IPS DF 6.9 (cell line): ENCODE results near the gene WNT6.

Experiments
- DNase-seq: peaks from one replicate; pipeline ENCODE4 v3.0.0-alpha.2; 2013; ENCODE audit warnings: low read depth, low spot score
- H3K27ac ChIP-seq: one replicate; pipeline ENCODE4 v1.5.1; 2013; ENCODE audit warnings: low read length, control low read depth
- H3K27me3 ChIP-seq: 2 replicates; pipeline ENCODE4 v1.6.1; 2013; ENCODE audit warnings: mild to moderate bottlenecking, low read length; ENCODE audit not compliant: control insufficient read depth, insufficient read depth
- H3K36me3 ChIP-seq: 2 replicates; pipeline ENCODE4 v1.6.1; 2013; ENCODE audit warnings: low read length; ENCODE audit not compliant: control insufficient read depth, insufficient read depth
- H3K4me1 ChIP-seq: 2 replicates; pipeline ENCODE4 v1.6.1; 2013; ENCODE audit warnings: low read length; ENCODE audit not compliant: control insufficient read depth, insufficient read depth
- H3K4me3 ChIP-seq: 2 replicates; pipeline ENCODE4 v1.5.1; 2013; ENCODE audit warnings: mild to moderate bottlenecking, low read length
- H3K9me3 ChIP-seq: 2 replicates; pipeline ENCODE4 v1.6.1; 2013; ENCODE audit warnings: low read length, inconsistent platforms; ENCODE audit not compliant: control insufficient read depth, insufficient read depth
- WGBS: extraction: QIAGEN DNeasy Blood & Tissue Kit; methylation state at CpG from one replicate; pipeline ENCODE4 v1.1.7; 2013; ENCODE audit warnings: mixed read lengths, missing lambda C conversion rate; ENCODE audit not compliant: insufficient read length, insufficient coverage; 5-methylcytosine and 5-hydroxymethylcytosine counted together

Gene WNT6

DNA sequence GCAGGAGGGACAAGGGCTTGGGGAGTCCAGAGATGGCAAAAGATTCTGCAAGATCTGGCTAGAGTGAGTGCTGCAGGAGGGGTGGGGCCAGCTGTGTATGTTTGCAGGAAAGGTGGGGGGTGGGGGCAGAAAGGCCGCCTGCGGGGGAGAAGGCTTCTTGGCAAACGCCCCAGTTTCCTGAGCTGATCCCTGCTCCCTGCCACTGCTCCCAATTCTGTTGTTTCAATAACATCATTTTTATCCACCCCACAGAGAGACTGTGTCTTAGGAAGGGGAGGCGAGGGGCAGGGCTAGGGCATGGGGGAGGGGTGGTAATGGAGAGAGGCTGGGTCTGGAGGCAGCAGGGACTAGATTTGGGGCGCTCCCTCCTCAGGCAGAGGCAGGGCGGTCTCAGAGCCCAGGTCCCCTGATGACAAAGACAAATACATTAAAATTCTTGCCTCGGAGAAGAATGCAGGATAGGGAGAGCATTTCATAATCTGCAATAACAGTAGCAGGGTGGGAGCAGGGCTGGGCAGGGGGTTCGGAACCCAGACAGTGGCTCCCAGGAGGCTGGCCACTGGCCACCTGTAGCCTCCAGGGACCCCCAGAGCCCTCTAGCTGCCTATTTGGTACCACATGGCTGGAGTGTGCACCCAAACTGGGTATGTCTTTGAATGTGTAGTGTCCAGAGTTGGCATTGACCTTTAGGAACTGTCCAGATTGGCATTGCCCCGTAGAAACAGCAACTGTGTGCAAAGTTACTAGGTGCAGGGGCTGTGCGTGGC lies 2.1 kb upstream of the WNT6 start:
- no CpG with 5 or more reads among the region's 10 CpGs for WGBS
- Histone ChIP-seq H3K36me3 (no peaks in the 10 kb centered on the region), H3K4me1 (peaks cover 8% of the 10 kb centered on the region), H3K9me3 (no peaks in the 10 kb centered on the region), H3K27ac (no peak overlapping the region), H3K4me3 (no peak overlapping the region), H3K27me3 (peaks cover 79% of the 10 kb centered on the region)
- no peak for DNase-seq

DNA sequence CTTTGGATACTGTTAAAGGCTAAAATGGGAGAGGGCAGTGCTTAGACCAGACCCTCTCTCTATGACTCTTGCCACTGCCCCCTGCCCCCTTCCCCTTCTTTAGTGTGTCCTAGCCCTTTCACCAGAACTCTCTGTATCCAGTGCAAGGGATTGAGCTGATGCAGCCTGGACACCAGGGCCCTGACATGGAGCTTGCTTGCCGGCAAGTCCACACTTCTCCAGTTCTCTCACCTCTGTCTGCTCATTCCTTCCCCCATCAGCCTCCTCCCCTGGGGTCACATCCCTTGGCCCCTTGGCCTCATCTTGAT lies 1.5 kb upstream of the WNT6 start:
- peaks cover 82% of the 10 kb centered on the region for H3K27me3 ChIP-seq
- no peak overlapping the region for H3K4me3 ChIP-seq
- no peaks in the 10 kb centered on the region for H3K9me3 ChIP-seq
- DNase-seq = no peak
- H3K36me3 ChIP-seq = no peaks in the 10 kb centered on the region
- WGBS = no CpG with 5 or more reads among the region's 1 CpG
- H3K27ac ChIP-seq = no peak overlapping the region
- peaks cover 8% of the 10 kb centered on the region for H3K4me1 ChIP-seq

GRCh38 chr2:218858671-218859555 lies 692 bp upstream of the WNT6 start:
- no peak overlapping the region for H3K27ac ChIP-seq
- H3K9me3 ChIP-seq = no peaks in the 10 kb centered on the region
- peaks cover 77% of the 10 kb centered on the region for H3K27me3 ChIP-seq
- peaks cover 5% of the 10 kb centered on the region; the same call in 1 of the 2 replicates for H3K4me1 ChIP-seq
- no CpG with 5 or more reads among the region's 51 CpGs for WGBS
- no peaks in the 10 kb centered on the region for H3K36me3 ChIP-seq
- DNase-seq = no peak
- peak overlapping the region; percentile 14; the same call in 1 of the 2 replicates for H3K4me3 ChIP-seq

GRCh38 chr2:218859988-218860831 lies 605 bp downstream of the WNT6 start:
- no peaks in the 10 kb centered on the region for H3K36me3 ChIP-seq
- DNase-seq = no peak
- no CpG with 5 or more reads among the region's 47 CpGs for WGBS
- peaks cover 3% of the 10 kb centered on the region; the same call in 1 of the 2 replicates for H3K4me1 ChIP-seq
- no peak overlapping the region for H3K27ac ChIP-seq
- H3K4me3 ChIP-seq = peak overlapping the region; percentile 20; the same call in 1 of the 2 replicates
- H3K9me3 ChIP-seq = no peaks in the 10 kb centered on the region
- H3K27me3 ChIP-seq = peaks cover 66% of the 10 kb centered on the region

DNA sequence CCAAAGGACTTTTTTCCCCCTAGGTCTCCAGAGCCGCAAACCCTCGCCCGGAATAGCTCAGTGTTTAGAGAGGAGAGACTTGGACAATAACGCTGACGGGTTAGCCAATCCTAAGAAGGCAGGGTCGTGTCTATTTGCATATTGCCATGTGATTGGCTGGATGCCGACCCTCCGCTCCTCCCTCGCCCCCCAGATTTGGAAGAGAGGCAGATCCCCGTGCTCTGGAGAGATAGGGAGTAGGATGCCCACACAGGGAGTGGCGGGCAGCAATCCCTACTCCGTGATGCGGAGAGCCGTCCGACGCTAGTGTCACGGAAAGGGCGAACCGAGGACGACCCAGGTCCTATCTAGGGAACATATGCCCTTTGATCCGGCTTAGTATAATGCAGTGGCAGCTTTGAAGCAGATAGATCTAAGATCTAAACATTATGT lies 1.4 kb downstream of the WNT6 start:
- DNase-seq = peak; percentile 76
- Histone ChIP-seq H3K36me3 (no peaks in the 10 kb centered on the region), H3K9me3 (no peaks in the 10 kb centered on the region), H3K4me3 (no peak overlapping the region), H3K27ac (no peak overlapping the region), H3K27me3 (peaks cover 59% of the 10 kb centered on the region), H3K4me1 (peaks cover 3% of the 10 kb centered on the region; the same call in 1 of the 2 replicates)
- whole genome bisulfite sequencing = no CpG with 5 or more reads among the region's 21 CpGs

DNA sequence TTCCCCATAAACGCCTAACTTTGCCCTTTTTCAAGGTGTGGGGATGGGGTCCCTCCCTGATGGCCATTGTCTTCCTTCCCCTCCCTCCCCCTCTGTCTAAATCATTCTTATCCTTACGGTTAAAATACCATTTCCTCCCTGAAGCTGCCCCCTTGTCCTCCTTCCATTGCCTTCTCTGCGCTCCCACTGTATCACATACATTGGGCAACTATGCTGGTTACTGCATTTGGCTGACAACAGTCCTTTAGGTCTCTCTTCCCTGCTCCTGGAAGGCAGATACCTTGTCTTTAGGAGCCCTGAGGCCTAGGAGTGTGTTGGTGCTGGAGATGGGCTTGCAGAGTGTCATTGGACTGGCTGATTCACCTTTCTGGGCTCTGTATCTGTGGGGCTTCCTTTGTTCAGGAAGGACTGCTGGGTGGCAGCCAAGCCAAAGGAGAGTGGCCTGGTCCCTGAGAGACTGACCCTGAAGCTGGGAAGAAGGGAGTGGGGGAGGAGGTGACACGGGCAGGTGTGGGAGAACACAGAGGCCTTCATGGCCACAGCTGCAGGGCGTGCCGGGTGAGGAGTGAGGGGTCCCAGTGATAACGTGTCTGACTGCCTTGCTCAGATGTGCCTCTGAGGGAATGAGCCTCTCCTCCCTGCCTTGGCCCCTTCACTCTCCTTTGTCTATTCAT lies 2.2 kb downstream of the WNT6 start:
- H3K9me3 ChIP-seq = no peaks in the 10 kb centered on the region
- WGBS = no CpG with 5 or more reads among the region's 7 CpGs

DNA sequence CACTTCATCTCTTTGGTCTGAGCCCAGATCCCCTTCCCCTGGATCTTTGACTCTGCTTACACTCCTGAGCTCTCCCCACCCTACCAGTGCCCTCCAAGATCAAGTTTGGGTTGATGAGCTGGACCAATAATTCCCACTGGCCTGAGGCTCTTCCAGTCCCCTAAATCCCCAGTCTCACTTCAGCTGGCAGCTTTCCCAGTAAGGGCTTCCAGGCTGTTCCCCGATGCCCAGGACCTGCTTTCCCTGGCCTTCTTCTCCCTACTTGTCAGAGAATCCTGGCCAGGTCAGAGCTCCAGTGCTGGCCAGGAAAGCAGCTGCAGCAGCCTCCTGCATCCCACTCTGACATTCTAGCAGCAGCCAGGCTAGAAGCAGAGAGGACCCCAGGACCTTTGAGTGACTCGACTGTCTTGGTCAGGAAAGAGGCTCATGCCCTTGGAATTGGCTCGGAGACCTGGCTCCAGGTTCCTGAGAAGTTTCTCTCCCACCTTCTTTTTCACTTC lies 3.5 kb downstream of the WNT6 start:
- Histone ChIP-seq H3K27ac (no peak overlapping the region), H3K36me3 (no peaks in the 10 kb centered on the region), H3K4me3 (no peak overlapping the region), H3K4me1 (peaks cover 3% of the 10 kb centered on the region; the same call in 1 of the 2 replicates), H3K9me3 (no peaks in the 10 kb centered on the region), H3K27me3 (peaks cover 51% of the 10 kb centered on the region)
- no peak for DNase-seq
- no CpG with 5 or more reads among the region's 3 CpGs for WGBS

More for the DNA sequence above, 2.2 kb downstream of the WNT6 start:
- H3K4me3 ChIP-seq = no peak overlapping the region
- H3K36me3 ChIP-seq = no peaks in the 10 kb centered on the region
- H3K27ac ChIP-seq = no peak overlapping the region
- H3K4me1 ChIP-seq = peaks cover 3% of the 10 kb centered on the region; the same call in 1 of the 2 replicates
- peaks cover 52% of the 10 kb centered on the region for H3K27me3 ChIP-seq
- DNase-seq = no peak

- Histone ChIP-seq H3K27ac (no peak overlapping the region), H3K4me1 (no peaks in the 10 kb centered on the region), H3K27me3 (peaks cover 54% of the 10 kb centered on the region), H3K4me3 (no peak overlapping the region), H3K9me3 (no peaks in the 10 kb centered on the region), H3K36me3 (no peaks in the 10 kb centered on the region)
- DNase-seq = no peak
- no CpG with 5 or more reads among the region's 4 CpGs for WGBS
These were observed 5.8 kb downstream of the WNT6 start for GRCh38 chr2:218865396-218865795.

GRCh38 chr2:218865999-218866398 lies 6.4 kb downstream of the WNT6 start:
- WGBS = no CpG with 5 or more reads among the region's 6 CpGs
- H3K4me1 ChIP-seq = no peaks in the 10 kb centered on the region
- DNase-seq = no peak
- no peak overlapping the region for H3K4me3 ChIP-seq
- no peaks in the 10 kb centered on the region for H3K36me3 ChIP-seq
- H3K27ac ChIP-seq = no peak overlapping the region
- H3K9me3 ChIP-seq = no peaks in the 10 kb centered on the region
- H3K27me3 ChIP-seq = peaks cover 58% of the 10 kb centered on the region
